Measurements from ENCODE around the gene ZNF385A. TPM values are rescaled to one million over a fixed set of nuclear protein-coding genes. Genes with fewer than 3 reads are reported as not detected.

ZNF385A gene
- total and polyA plus RNA-seq, 2 of the 13 experiments (the other 11 are each of a cell fraction or from before 2014, with no cell fraction given): 0.44 to 0.67 TPM

DNA sequence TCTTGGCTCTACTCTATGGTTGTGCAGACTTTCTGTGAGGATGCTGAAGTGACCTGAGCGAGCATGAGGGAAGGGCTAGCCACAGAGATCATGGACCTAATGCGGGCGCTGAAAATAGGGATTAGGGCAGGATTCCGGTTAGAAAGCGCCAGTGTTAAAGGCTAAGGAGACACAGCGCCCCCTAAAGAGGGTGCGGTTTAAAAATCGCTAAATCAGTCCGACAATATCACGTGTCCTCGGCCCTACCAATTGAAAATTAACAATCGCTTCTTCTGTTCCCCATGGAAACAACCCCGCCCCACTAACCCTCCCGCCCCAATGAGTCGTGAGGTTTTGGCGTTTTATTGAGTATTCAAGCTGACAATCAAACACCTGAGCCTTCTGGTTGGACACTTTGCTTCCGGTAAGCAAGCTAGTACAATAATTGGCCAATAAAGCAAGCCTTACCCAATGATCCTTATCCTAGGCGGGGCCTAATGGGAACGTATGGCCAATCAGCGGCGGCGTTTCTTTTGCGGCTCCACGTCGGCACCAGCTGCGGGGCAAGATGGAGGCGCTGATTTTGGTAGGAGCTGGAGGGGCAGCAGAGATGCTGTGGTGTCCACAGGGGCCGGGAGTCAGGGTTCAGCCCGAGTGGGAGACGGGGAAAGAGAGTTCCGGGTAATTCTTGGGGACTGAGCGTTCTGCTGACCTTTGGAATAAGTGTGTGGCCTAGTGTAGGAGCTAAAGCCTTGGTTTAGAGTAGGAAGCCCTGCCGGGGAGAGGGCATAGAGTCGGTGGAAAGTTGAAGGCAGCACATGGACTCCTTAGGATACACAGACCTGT, 59.7 kb downstream of the ZNF385A start, which contains the start of gene COPZ1 (continued):
- 0 out of 2 replicates have a peak, but pooled peaks have one; percentile 22 for TF ChIP-seq ZNF605 (CRISPR knock-in tag; IDR thresholded peaks at IDR 0.05)
- peak; percentile 52; the same call in 1 of the 2 replicates for TF ChIP-seq SATB2 (CRISPR knock-in tag; IDR thresholded peaks at IDR 0.05)
- TF ChIP-seq ZNF337 (CRISPR knock-in tag; IDR thresholded peaks at IDR 0.05; ENCODE audit: borderline replicate concordance, low read depth): no peak
- no peak for TF ChIP-seq MEF2D (CRISPR knock-in tag; IDR thresholded peaks at IDR 0.05)
- no peak for TF ChIP-seq ZNF678 (CRISPR knock-in tag; IDR thresholded peaks at IDR 0.05)
- TF ChIP-seq ZNF790 (CRISPR knock-in tag; IDR thresholded peaks at IDR 0.05; ENCODE audit: borderline replicate concordance): no peak
- no peak for TF ChIP-seq HNF4G (IDR thresholded peaks at IDR 0.05; ENCODE audit: borderline replicate concordance, low read depth, low read length)
- no peak for TF ChIP-seq HNF4G (CRISPR knock-in tag; IDR thresholded peaks at IDR 0.05; ENCODE audit: borderline replicate concordance, low read depth)
- TF ChIP-seq ZNF224 (CRISPR knock-in tag; IDR thresholded peaks at IDR 0.05): no peak
- TF ChIP-seq ZNF562 (CRISPR knock-in tag; IDR thresholded peaks at IDR 0.05; ENCODE audit: borderline replicate concordance): no peak
- no peak for TF ChIP-seq ZNF468 (CRISPR knock-in tag; IDR thresholded peaks at IDR 0.05)
- no peak for TF ChIP-seq NBN (conservative IDR thresholded peaks at IDR 0.05)
- no peak for TF ChIP-seq KLF15 (CRISPR knock-in tag; IDR thresholded peaks at IDR 0.05; ENCODE audit: borderline replicate concordance)
- TF ChIP-seq BCL3 (CRISPR knock-in tag; IDR thresholded peaks at IDR 0.05): peak; percentile 66
- no peak for TF ChIP-seq JARID2 (CRISPR knock-in tag; IDR thresholded peaks at IDR 0.05; ENCODE audit: insufficient replicate concordance)
- no peak for TF ChIP-seq PAWR (CRISPR knock-in tag; IDR thresholded peaks at IDR 0.05; ENCODE audit: borderline replicate concordance)
- no peak for TF ChIP-seq ERF (CRISPR knock-in tag; IDR thresholded peaks at IDR 0.05)
- TF ChIP-seq, protein P1, sequence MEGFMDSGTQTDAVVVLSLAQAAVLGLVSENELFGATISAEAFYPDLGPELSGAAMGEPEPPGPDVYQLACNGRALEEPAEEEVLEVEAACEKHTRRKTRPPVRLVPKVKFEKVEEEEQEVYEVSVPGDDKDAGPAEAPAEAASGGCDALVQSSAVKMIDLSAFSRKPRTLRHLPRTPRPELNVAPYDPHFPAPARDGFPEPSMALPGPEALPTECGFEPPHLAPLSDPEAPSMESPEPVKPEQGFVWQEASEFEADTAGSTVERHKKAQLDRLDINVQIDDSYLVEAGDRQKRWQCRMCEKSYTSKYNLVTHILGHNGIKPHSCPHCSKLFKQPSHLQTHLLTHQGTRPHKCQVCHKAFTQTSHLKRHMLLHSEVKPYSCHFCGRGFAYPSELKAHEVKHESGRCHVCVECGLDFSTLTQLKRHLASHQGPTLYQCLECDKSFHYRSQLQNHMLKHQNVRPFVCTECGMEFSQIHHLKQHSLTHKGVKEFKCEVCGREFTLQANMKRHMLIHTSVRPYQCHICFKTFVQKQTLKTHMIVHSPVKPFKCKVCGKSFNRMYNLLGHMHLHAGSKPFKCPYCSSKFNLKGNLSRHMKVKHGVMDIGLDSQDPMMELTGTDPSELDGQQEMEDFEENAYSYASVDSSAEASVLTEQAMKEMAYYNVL (CRISPR knock-in tag; IDR thresholded peaks at IDR 0.05; ENCODE audit: borderline replicate concordance): no peak
- TF ChIP-seq ZNF44 (CRISPR knock-in tag; IDR thresholded peaks at IDR 0.05): no peak
- TF ChIP-seq ZMYM3 (CRISPR knock-in tag; IDR thresholded peaks at IDR 0.05): no peak
- TF ChIP-seq SIX1 (CRISPR knock-in tag; IDR thresholded peaks at IDR 0.05; ENCODE audit: borderline replicate concordance): no peak
- no peak for TF ChIP-seq ZNF609 (CRISPR knock-in tag; IDR thresholded peaks at IDR 0.05; ENCODE audit: borderline replicate concordance)
- peak; percentile 94 for TF ChIP-seq SP2 (CRISPR knock-in tag; IDR thresholded peaks at IDR 0.05)

Measured in HepG2 (cell line).